WI38 (cell line): ENCODE results near the gene PDXK.

Experiments used
- H3K4me3 ChIP-seq: 2 replicates; pipeline ENCODE4 v1.5.1; 2011; ENCODE audit warnings: low read depth, mild to moderate bottlenecking, control low read depth, low read length
- CTCF ChIP-seq: IDR thresholded peaks from 2 replicates; pipeline ENCODE4 v1.5.1; 2012; ENCODE audit warnings: low read depth, mild to moderate bottlenecking, control low read depth, low read length

The PDXK gene

DNA sequence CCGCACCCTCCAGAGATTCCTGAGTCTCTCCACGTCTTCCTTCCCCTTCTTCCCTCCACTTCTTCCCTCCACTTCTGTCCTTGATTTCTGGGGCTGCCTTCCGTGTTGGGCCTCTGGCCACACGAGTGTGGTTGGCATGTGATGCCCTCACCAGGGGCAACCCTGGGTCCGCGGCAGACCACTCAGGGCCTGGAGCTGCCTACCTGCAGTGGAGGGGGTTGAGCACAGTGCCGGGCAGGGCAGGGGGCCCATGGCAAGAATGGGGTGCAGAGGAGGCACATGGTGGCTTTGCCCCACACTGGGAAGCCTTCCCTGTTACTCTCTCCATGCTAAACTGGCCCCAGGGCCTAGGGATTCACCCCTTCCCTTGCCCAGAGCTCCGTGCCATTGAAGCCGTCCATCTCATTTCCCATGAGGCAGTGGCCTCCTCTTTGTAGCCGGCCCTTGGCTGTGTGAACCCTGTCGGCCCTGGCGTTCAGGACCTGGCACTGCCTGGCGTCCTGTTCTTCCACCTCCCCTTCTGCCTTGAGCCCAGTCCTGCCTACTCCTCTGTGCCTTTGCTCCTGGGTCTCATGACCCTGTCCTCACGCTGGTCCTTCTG, 83.9 kb downstream of the PDXK start:
- no peak for TF ChIP-seq CTCF
- no peak overlapping the region for H3K4me3 ChIP-seq

DNA sequence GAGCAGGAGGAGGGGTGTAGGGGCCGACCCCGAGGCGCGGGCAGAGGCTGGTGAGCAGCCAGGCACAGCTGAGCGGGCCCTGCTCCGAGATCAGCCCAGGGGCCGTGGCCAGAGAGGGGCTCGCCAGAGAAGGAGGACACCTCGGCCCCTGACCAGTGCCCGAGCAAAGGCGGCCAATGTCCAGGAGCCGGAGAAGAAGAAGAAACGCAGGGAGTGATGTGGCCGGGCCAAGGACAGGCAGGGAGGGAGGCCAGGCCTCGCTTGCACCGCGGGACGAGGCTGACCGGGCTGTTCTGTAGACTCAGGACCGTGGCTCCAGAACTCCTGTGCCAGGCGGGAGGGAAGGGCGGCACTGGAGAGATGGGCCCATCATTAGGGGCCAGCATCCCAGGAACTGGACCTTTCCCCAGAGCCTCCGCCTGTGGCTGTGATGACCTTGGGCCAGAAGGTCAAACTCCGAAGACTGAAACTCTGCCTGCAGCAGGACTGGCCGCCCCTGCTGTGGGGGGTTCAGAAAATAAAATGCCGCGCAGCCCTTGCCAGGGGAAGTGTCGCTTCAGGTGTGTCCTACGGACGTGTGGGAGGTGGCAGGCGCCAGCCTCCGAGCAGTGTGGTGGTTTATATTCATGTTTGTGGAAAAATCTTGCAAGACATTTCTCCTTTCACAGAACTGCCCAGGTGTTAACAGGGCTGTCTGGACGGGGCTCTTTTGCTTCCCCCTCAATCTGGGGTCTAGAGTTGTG, 84.8 kb downstream of the PDXK start:
- no peak for TF ChIP-seq CTCF
- H3K4me3 ChIP-seq, result no peak overlapping the region

DNA sequence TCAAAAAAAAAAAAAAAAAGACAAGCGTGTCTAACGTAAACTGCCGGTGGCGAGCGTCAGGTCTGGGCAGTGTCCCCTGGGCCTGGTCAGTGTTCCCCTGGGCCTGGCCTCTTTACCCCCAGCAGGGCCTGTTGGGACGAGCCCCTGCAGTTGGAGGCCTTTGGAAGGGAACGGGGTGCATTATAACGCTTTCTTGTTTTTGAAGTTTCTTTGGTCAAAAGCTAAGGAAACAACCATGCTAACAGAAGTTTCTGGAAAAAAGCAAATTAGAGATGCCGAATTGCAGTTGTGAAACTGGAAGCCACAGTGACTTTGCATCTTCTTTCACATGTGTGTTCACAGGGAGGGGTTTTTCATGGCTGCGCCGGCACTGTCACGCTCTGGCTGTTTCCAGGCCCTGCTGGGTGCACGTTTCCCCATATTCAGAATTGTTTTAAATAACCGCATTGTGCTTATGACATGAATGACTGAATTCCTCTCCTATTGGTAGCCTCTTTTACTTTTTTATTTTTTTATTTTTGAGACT, 86.4 kb downstream of the PDXK start:
- H3K4me3 ChIP-seq, result no peak overlapping the region
- TF ChIP-seq CTCF, result no peak

GRCh38 chr21:43806017-43806710, 87.2 kb downstream of the PDXK start:
- H3K4me3 ChIP-seq, result no peak overlapping the region
- TF ChIP-seq CTCF, result no peak

DNA sequence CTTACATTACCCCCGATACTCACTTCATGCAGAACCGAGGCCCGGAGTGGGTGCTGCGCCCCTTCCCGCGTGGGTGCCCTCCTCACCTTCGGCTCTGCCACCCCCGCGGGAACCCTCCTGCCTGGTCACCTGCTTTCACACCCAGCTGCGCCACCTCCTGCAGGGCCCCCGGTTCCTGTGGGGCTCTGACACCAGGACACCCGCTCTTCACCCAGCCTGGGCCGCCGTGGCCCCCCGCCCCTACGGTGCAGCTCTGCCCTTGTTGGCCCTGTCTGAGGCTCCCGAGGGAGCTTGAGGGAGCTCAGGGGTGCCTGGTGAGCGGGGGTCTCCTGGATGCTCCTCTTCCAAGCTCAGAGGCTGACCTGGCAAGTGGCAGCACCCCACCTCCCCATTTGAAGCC, 89.4 kb downstream of the PDXK start:
- H3K4me3 ChIP-seq, result no peak overlapping the region
- no peak for TF ChIP-seq CTCF

DNA sequence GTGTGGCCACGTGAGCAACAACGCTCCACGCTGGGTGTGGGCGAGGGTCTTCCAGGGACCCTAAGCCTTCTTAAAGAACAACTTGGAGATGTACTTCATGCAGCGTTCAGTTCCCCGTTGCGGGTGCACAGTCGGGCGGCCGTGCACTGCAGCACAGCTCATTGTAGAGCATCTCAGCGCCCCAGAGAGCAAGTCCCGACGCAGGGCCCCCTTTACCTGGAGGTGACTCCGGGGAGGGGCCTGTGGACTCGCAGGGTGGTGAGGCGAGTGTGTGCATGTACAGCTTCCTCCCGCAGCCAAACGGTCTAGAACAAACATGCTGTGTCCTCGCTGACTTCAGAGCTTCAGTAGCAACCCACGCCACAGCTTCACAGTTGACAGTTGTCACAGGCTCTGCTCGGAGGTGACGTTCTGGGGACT, 89.9 kb downstream of the PDXK start:
- H3K4me3 ChIP-seq, result no peak overlapping the region
- no peak for TF ChIP-seq CTCF

DNA sequence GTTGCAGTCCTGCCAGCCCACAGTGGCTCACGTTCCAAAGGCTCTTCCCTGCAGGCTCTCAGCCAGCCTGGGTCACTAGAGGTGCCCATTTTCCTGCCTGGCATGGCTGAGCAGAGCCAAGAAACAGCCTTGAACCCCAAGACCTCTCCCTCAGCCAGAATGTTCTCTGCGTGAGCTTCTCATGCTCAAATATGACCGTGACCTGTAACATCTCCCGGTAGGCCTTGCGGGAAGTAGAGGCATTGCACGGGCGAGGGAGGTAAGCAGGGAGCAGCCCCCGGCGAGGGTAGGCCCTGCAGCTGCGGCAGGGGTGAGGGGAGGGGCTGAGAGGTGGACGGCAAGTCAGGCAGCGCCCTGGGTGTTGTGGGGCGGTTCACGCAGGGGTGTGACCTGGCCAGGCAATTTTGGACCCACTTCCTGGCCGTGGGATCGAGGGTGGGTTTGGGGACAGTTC, 90.4 kb downstream of the PDXK start:
- no peak for TF ChIP-seq CTCF
- no peak overlapping the region for H3K4me3 ChIP-seq
